GM12892 (cell line): ENCODE measurements around the gene OSBPL8.

ENCODE experiments used
- DNase-seq: peaks from one replicate; pipeline ENCODE4 v3.0.0; 2011; ENCODE audit not compliant: insufficient read length
- FAIRE-seq: peaks from 2 replicates; lab custom pipeline; 2011; peaks lifted over from hg19 to GRCh38; lab: Jason Lieb, UNC
- POLR2A ChIP-seq: IDR thresholded peaks from 2 replicates; pipeline ENCODE4 v1.6.1; 2011; ENCODE audit warnings: low read depth, low read length, control low read depth
- POLR2AphosphoS5 ChIP-seq: IDR thresholded peaks from 2 replicates; pipeline ENCODE4 v1.6.1; 2011; ENCODE audit warnings: low read depth, low read length, control low read depth
- TAF1 ChIP-seq: IDR thresholded peaks from 2 replicates; pipeline ENCODE4 v1.6.1; 2011; ENCODE audit warnings: low read depth, mild to moderate bottlenecking, control low read depth, low read length, borderline replicate concordance

OSBPL8 gene

GRCh38 chr12:76303365-76303764 is 256.2 kb downstream of the OSBPL8 start:
- no peak for DNase-seq
- FAIRE-seq, result no peak
- TF ChIP-seq TAF1 (no peak), POLR2AphosphoS5 (no peak), POLR2A (no peak)
